Endodermal cell (in vitro differentiated cells): ENCODE results near the gene HJURP. TPM values are rescaled to one million over a fixed set of nuclear protein-coding genes. Genes with fewer than 3 reads are reported as not detected.

Source experiments
- DNase-seq: peaks from one replicate; pipeline ENCODE4 v3.0.0-alpha.2; 2017
- H3K27ac ChIP-seq: 2 replicates; pipeline ENCODE4 v1.5.1; 2013; ENCODE audit warnings: mild to moderate bottlenecking, low read depth, low read length, moderate library complexity
- H3K27me3 ChIP-seq: 2 replicates; pipeline ENCODE4 v1.6.1; 2013; ENCODE audit warnings: mild to moderate bottlenecking, low read length, moderate library complexity; ENCODE audit not compliant: insufficient read depth, control insufficient read depth, poor library complexity, severe bottlenecking
- H3K36me3 ChIP-seq: 2 replicates; pipeline ENCODE4 v1.7.0; 2013; ENCODE audit warnings: mild to moderate bottlenecking, low read length, moderate library complexity; ENCODE audit not compliant: control insufficient read depth, insufficient read depth
- H3K4me1 ChIP-seq: one replicate; pipeline ENCODE4 v1.7.0; 2013; ENCODE audit warnings: low read length; ENCODE audit not compliant: control insufficient read depth, insufficient read depth
- H3K4me3 ChIP-seq: 2 replicates; pipeline ENCODE4 v1.5.1; 2013; ENCODE audit warnings: mild to moderate bottlenecking, low read length, moderate library complexity
- H3K9ac ChIP-seq: 2 replicates; pipeline ENCODE4 v1.6.1; 2013; ENCODE audit warnings: mild to moderate bottlenecking, low read length, moderate library complexity; ENCODE audit not compliant: poor library complexity, severe bottlenecking; ENCODE audit errors: extremely low read depth
- H3K9me3 ChIP-seq: 2 replicates; pipeline ENCODE4 v1.6.1; 2013; ENCODE audit warnings: mild to moderate bottlenecking, low read length, moderate library complexity; ENCODE audit not compliant: control insufficient read depth
- H3K27ac Mint-ChIP-seq: 2 replicates; pipeline ENCODE4 v1.8.0; 2020; ENCODE audit warnings: mixed read lengths
- H3K27me3 Mint-ChIP-seq: 2 replicates; pipeline ENCODE4 v1.8.0; 2021; ENCODE audit warnings: mild to moderate bottlenecking, mixed read lengths; ENCODE audit not compliant: insufficient read depth
- H3K36me3 Mint-ChIP-seq: 2 replicates; pipeline ENCODE4 v1.8.0; 2020; ENCODE audit warnings: low read depth, mixed read lengths
- H3K4me1 Mint-ChIP-seq: 2 replicates; pipeline ENCODE4 v1.8.0; 2020; ENCODE audit warnings: mixed read lengths
- H3K4me3 Mint-ChIP-seq: 2 replicates; pipeline ENCODE4 v1.8.0; 2020; ENCODE audit warnings: mild to moderate bottlenecking, moderate library complexity, mixed read lengths
- H3K9me3 Mint-ChIP-seq: 2 replicates; pipeline ENCODE4 v1.8.0; 2020; ENCODE audit warnings: mild to moderate bottlenecking, mixed read lengths
- CTCF ChIP-seq: fragments of 200-600 bp; sonication (generic); conservative IDR thresholded peaks from 2 replicates; pipeline ENCODE4 v1.5.0; 2021; ENCODE audit warnings: antibody characterized with exemption, mild to moderate bottlenecking
- WGBS, 2 experiments: methylation state at CpG; one replicate each; pipeline versions ENCODE4 v1.1.5 to v1.1.7; 2013; ENCODE audit warnings: missing lambda C conversion rate in 2 of 2, mixed read lengths in 1 of 2; ENCODE audit not compliant: insufficient coverage in 1 of 2, insufficient read length in 1 of 2; 5-methylcytosine and 5-hydroxymethylcytosine counted together
- total RNA-seq, 2 donors: library from RNA; stranded (reverse); fragmentation: NEBNext Ultra II Directional in 1 of 2; extraction: Animal tissue kit (Norgen Biotek cat#: 25700) in 1 of 2; gene quantifications; 2 replicates in 1 of 2; 3 replicates in 1 of 2; pipeline ENCODE4 v1.2.1, GENCODE V29; 2021

Gene HJURP
- total RNA-seq, 2 donors from 2014 or later = 39.4 to 78.9 TPM

GRCh38 chr2:233822781-233823730 is 31.3 kb downstream of the HJURP start:
- Mint-ChIP-seq H3K4me1 (peaks cover 7% of the 10 kb centered on the region), H3K36me3 (no peaks in the 10 kb centered on the region), H3K27ac (no peak overlapping the region), H3K9me3 (peaks cover 2% of the 10 kb centered on the region), H3K27me3 (no peaks in the 10 kb centered on the region), H3K4me3 (no peak overlapping the region)
- Histone ChIP-seq H3K36me3 (no peaks in the 10 kb centered on the region), H3K4me3 (no peak overlapping the region), H3K27me3 (no peaks in the 10 kb centered on the region), H3K4me1 (no peaks in the 10 kb centered on the region), H3K9me3 (no peaks in the 10 kb centered on the region), H3K27ac (no peak overlapping the region), H3K9ac (no peak overlapping the region)
- DNase-seq = peak; percentile 21
- TF ChIP-seq CTCF = no peak
- 93 to 96% methylated on average over 12 to 25 of the region's 25 CpGs for WGBS, 2 experiments

- Histone ChIP-seq H3K27me3 (no peaks in the 10 kb centered on the region), H3K9me3 (no peaks in the 10 kb centered on the region), H3K27ac (no peak overlapping the region), H3K4me1 (no peaks in the 10 kb centered on the region), H3K9ac (no peak overlapping the region), H3K36me3 (no peaks in the 10 kb centered on the region), H3K4me3 (no peak overlapping the region)
- peak; percentile 35 for DNase-seq
- Mint-ChIP-seq H3K9me3 (peaks cover 2% of the 10 kb centered on the region), H3K4me3 (no peak overlapping the region), H3K4me1 (peaks cover 7% of the 10 kb centered on the region), H3K27me3 (no peaks in the 10 kb centered on the region), H3K36me3 (no peaks in the 10 kb centered on the region), H3K27ac (no peak overlapping the region)
- 90 to 97% methylated on average over 19 to 21 of the region's 21 CpGs for WGBS, 2 experiments
- no peak for TF ChIP-seq CTCF
These were observed 32.1 kb downstream of the HJURP start for GRCh38 chr2:233822101-233822771.

- no peak overlapping the region for H3K27ac ChIP-seq
- Mint-ChIP-seq H3K27ac (no peak overlapping the region), H3K9me3 (peaks cover 2% of the 10 kb centered on the region), H3K36me3 (no peaks in the 10 kb centered on the region), H3K4me1 (peaks cover 7% of the 10 kb centered on the region), H3K27me3 (no peaks in the 10 kb centered on the region), H3K4me3 (no peak overlapping the region)
- H3K36me3 ChIP-seq = no peaks in the 10 kb centered on the region
- no peaks in the 10 kb centered on the region for H3K27me3 ChIP-seq
- TF ChIP-seq CTCF = no peak
- 95 to 97% methylated on average over 5 to 8 of the region's 8 CpGs for WGBS, 2 experiments
- H3K9me3 ChIP-seq = no peaks in the 10 kb centered on the region
- no peak overlapping the region for H3K4me3 ChIP-seq
- H3K9ac ChIP-seq = no peak overlapping the region
- H3K4me1 ChIP-seq = no peaks in the 10 kb centered on the region
- DNase-seq = no peak
These were observed 32.6 kb downstream of the HJURP start for GRCh38 chr2:233821709-233822100.
